GM23338 (cell line): ENCODE results near the gene TAB3.

Experiments
- CTCF ChIP-seq, 2 experiments: fragments of 200-600 bp in 1 of 2; sonication (generic) in 1 of 2; conservative IDR thresholded peaks; 2 replicates each; pipeline versions ENCODE4 v1.5.1 to v1.6.1; 2016 to 2017; ENCODE audit warnings: antibody characterized with exemption in 2 of 2, low read depth in 2 of 2, mild to moderate bottlenecking in 2 of 2, moderate library complexity in 1 of 2
- EZH2 ChIP-seq: fragments of 200-600 bp; sonication (generic); IDR thresholded peaks from one replicate; pipeline ENCODE4 v1.8.0; 2017; ENCODE audit warnings: antibody characterized with exemption, mild to moderate bottlenecking, low read depth; ENCODE audit not compliant: unreplicated experiment
- EZH2phosphoT487 ChIP-seq: fragments of 200-600 bp; sonication (generic); IDR thresholded peaks from one replicate; pipeline ENCODE4 v1.8.1; 2018; ENCODE audit warnings: antibody characterized with exemption; ENCODE audit not compliant: unreplicated experiment
- POLR2AphosphoS5 ChIP-seq: IDR thresholded peaks from 2 replicates; pipeline ENCODE4 v1.6.1; 2016; ENCODE audit warnings: antibody characterized with exemption, low read depth
- REST ChIP-seq: IDR thresholded peaks from one replicate; pipeline ENCODE4 v1.6.1; 2018; ENCODE audit warnings: antibody characterized with exemption; ENCODE audit not compliant: unreplicated experiment
- ZNF114 ChIP-seq: fragments of 250-450 bp; sonication (Bioruptor Pico); IDR thresholded peaks from 2 replicates; pipeline ENCODE4 v1.5.0; 2020; ENCODE audit warnings: mild to moderate bottlenecking, moderate library complexity

- no peak for TF ChIP-seq REST
- no peak for TF ChIP-seq CTCF (conservative IDR thresholded peaks at IDR 0.05; ENCODE audit: low read depth in 2 of 2)
- TF ChIP-seq POLR2AphosphoS5 = no peak
- no peak for TF ChIP-seq EZH2phosphoT487
- no peak for TF ChIP-seq EZH2
- no peak for TF ChIP-seq ZNF114 (CRISPR knock-in tag)
These were observed 53.7 kb downstream of the TAB3 start for GRCh38 chrX:30835373-30835772.
